Measurements from ENCODE around the gene ARID5B. TPM values are rescaled to one million over a fixed set of nuclear protein-coding genes. Genes with fewer than 3 reads are reported as not detected.

The ARID5B gene
- polyA plus RNA-seq, 1 of the 3 experiments (the other 2 are of a cell fraction), result 10.9 TPM

DNA sequence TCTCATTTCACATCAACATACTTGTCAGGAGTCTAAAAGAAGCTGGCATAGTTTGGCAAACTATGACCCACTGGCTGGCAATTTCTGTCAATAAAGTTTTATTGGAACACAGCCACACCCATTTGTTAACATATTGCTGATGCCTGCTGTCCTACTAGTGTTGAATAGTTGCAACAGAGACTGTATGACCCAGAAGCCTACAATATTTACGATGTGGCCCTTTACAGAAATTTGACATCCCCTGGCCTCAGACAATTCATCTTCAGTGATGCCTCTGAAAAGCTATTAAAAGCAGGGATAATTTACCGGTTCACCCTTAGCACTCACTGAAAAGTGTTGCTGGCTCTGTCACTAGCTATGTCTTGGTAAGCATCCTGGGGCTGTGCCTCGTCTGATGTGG, 155.2 kb downstream of the ARID5B start:
- Histone ChIP-seq H2AFZ (ENCODE audit: low read depth) (no peak overlapping the region), H3K79me2 (ENCODE audit: insufficient read depth) (peaks cover 95% of the 10 kb centered on the region), H3F3A (replicated peaks; ENCODE audit: insufficient read depth) (peaks cover 34% of the 10 kb centered on the region), H3K4me2 (peak overlapping the region; percentile 61), H3K27me3 (ENCODE audit: insufficient read depth) (no peaks in the 10 kb centered on the region), H3K9ac (no peak overlapping the region), H3K4me3 (ENCODE audit: low read depth in 2 of 2, low read length in 1 of 2) (no peak overlapping the region), H3K9me2 (no peaks in the 10 kb centered on the region), H3K27ac (ENCODE audit: low read depth in 2 of 2, low read length in 1 of 2) (peak overlapping the region; percentile 73 to 94), H4K20me1 (ENCODE audit: insufficient read depth) (no peaks in the 10 kb centered on the region), H3K4me1 (ENCODE audit: control insufficient read depth in 1 of 2, insufficient read depth in 2 of 2, low read depth in 1 of 2, low read length in 1 of 2) (peaks cover 34 to 62% of the 10 kb centered on the region in 2 experiments), H3K36me3 (replicated peaks in 1 of 2; ENCODE audit: control insufficient read depth in 1 of 2, insufficient read depth in 2 of 2, low read length in 1 of 2) (peaks cover 73 to 87% of the 10 kb centered on the region in 2 experiments), H3K9me3 (no peaks in the 10 kb centered on the region)
- 86% methylated on average over 3 of the region's 3 CpGs for WGBS (ENCODE audit: low lambda C conversion rate)
- POLR2A ChIA-PET, result no interaction called here
- CTCF ChIA-PET, result interaction anchor here (1.1 kb wide), 1 partner anchor 31 kb away, joined by 3 read pairs; no protein-coding TSS in a partner anchor
- no peak for TF ChIP-seq FOXM1 (IDR thresholded peaks at IDR 0.05; ENCODE audit: low read depth)
- TF ChIP-seq, protein P1, sequence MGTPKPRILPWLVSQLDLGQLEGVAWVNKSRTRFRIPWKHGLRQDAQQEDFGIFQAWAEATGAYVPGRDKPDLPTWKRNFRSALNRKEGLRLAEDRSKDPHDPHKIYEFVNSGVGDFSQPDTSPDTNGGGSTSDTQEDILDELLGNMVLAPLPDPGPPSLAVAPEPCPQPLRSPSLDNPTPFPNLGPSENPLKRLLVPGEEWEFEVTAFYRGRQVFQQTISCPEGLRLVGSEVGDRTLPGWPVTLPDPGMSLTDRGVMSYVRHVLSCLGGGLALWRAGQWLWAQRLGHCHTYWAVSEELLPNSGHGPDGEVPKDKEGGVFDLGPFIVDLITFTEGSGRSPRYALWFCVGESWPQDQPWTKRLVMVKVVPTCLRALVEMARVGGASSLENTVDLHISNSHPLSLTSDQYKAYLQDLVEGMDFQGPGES (IDR thresholded peaks at IDR 0.05; ENCODE audit: low read depth, low read length), result no peak
- no peak for TF ChIP-seq NRF1 (IDR thresholded peaks at IDR 0.05; ENCODE audit: low read depth, low read length)
- TF ChIP-seq, protein P2, sequence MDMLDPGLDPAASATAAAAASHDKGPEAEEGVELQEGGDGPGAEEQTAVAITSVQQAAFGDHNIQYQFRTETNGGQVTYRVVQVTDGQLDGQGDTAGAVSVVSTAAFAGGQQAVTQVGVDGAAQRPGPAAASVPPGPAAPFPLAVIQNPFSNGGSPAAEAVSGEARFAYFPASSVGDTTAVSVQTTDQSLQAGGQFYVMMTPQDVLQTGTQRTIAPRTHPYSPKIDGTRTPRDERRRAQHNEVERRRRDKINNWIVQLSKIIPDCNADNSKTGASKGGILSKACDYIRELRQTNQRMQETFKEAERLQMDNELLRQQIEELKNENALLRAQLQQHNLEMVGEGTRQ (IDR thresholded peaks at IDR 0.05; ENCODE audit: borderline replicate concordance, low read depth, low read length), result no peak
- no peak for TF ChIP-seq ELF1 (IDR thresholded peaks at IDR 0.05)
- no peak for TF ChIP-seq TAF1 (IDR thresholded peaks at IDR 0.05; ENCODE audit: borderline replicate concordance, low read depth, low read length)
- DNase-seq, result no peak

DNA sequence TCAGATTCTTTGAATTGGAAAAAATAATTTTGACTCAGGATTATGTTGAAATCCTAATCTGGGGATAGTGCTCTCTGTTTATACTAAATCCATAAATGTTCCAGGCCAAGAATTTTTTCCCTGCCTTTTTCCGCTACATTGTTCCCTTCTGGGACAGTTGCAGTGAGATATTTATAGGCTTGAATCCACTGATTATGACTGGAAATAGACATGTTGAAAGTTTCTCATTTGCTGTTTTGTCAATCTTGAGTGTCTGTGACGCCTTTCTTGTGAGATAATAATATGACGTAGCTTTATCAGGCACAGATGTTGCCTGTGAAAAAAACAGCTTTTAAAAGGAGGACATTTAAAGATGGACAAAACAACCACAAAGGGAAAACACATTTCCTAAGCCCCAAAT, 155.9 kb downstream of the ARID5B start:
- H3K4me3 ChIP-seq (ENCODE audit: low read depth in 2 of 2, low read length in 1 of 2), result no peak overlapping the region
- H3K4me1 ChIP-seq (ENCODE audit: control insufficient read depth in 1 of 2, insufficient read depth in 2 of 2, low read depth in 1 of 2, low read length in 1 of 2), result peaks cover 34 to 69% of the 10 kb centered on the region in 2 experiments
- 0 out of 2 replicates have a peak overlapping the region, but pooled peaks have one; percentile 20 for H3K9ac ChIP-seq
- H3K36me3 ChIP-seq (replicated peaks in 1 of 2; ENCODE audit: control insufficient read depth in 1 of 2, insufficient read depth in 2 of 2, low read length in 1 of 2), result peaks cover 72 to 87% of the 10 kb centered on the region in 2 experiments
- WGBS (ENCODE audit: low lambda C conversion rate), result 67% methylated on average over 3 of the region's 3 CpGs
- peaks cover 95% of the 10 kb centered on the region for H3K79me2 ChIP-seq (ENCODE audit: insufficient read depth)
- CTCF ChIA-PET, result interaction anchor here (0.6 to 3.1 kb wide), 5 partner anchors 19 to 187 kb away, joined by 3 to 15 read pairs (median 3); no protein-coding TSS in a partner anchor
- H3F3A ChIP-seq (replicated peaks; ENCODE audit: insufficient read depth), result peaks cover 40% of the 10 kb centered on the region
- no peaks in the 10 kb centered on the region for H3K27me3 ChIP-seq (ENCODE audit: insufficient read depth)
- peak overlapping the region; percentile 73 to 94 for H3K27ac ChIP-seq (ENCODE audit: low read depth in 2 of 2, low read length in 1 of 2)
- no peaks in the 10 kb centered on the region for H3K9me2 ChIP-seq
- TF ChIP-seq JUND (IDR thresholded peaks at IDR 0.05) (0 out of 2 replicates have a peak, but pooled peaks have one; percentile 5), NFIC (IDR thresholded peaks at IDR 0.05; ENCODE audit: borderline replicate concordance) (no peak)
- no peak for DNase-seq
- H3K9me3 ChIP-seq, result no peaks in the 10 kb centered on the region
- H2AFZ ChIP-seq (ENCODE audit: low read depth), result no peak overlapping the region
- no peaks in the 10 kb centered on the region for H4K20me1 ChIP-seq (ENCODE audit: insufficient read depth)
- POLR2A ChIA-PET, result no interaction called here
- H3K4me2 ChIP-seq, result peak overlapping the region; percentile 61

DNA sequence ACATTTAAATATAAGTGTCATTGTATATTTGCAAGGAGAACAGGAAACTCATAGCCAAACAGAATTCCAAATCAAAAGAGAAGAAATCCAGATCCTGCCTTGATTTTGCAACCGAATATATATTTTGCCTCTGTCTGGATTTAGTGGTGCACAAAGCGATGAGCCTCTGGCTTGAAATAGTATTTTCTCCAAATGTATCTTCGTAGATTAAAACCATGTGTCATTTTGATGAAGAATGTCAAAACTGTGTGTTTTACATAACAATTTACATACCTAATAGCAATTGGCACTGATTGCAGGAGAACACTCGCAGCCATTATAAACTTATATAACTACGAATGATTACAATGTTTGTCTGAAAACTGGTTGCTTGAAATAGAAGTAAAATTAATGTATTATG, 156.4 kb downstream of the ARID5B start:
- Histone ChIP-seq H3K9me3 (no peaks in the 10 kb centered on the region), H3K27ac (ENCODE audit: low read depth in 2 of 2, low read length in 1 of 2) (peak overlapping the region; percentile 73 to 94), H3K9ac (0 out of 2 replicates have a peak overlapping the region, but pooled peaks have one; percentile 20), H3K27me3 (ENCODE audit: insufficient read depth) (no peaks in the 10 kb centered on the region), H3K4me3 (ENCODE audit: low read depth in 2 of 2, low read length in 1 of 2) (peak overlapping the region in 1 of 2 experiments; percentile 12; a peak in 1 of 4 replicates), H3K9me2 (no peaks in the 10 kb centered on the region), H2AFZ (ENCODE audit: low read depth) (no peak overlapping the region), H3K4me2 (peak overlapping the region; percentile 61), H3F3A (replicated peaks; ENCODE audit: insufficient read depth) (peaks cover 42% of the 10 kb centered on the region), H3K4me1 (ENCODE audit: control insufficient read depth in 1 of 2, insufficient read depth in 2 of 2, low read depth in 1 of 2, low read length in 1 of 2) (peaks cover 36 to 74% of the 10 kb centered on the region in 2 experiments), H3K79me2 (ENCODE audit: insufficient read depth) (peaks cover 92% of the 10 kb centered on the region), H3K36me3 (replicated peaks in 1 of 2; ENCODE audit: control insufficient read depth in 1 of 2, insufficient read depth in 2 of 2, low read length in 1 of 2) (peaks cover 69 to 86% of the 10 kb centered on the region in 2 experiments), H4K20me1 (ENCODE audit: insufficient read depth) (no peaks in the 10 kb centered on the region)
- ChIA-PET CTCF (interaction anchor here (0.6 to 3.1 kb wide), 7 partner anchors 8 to 187 kb away, joined by 3 to 15 read pairs (median 3); no protein-coding TSS in a partner anchor), POLR2A (no interaction called here)
- WGBS (ENCODE audit: low lambda C conversion rate), result 18% methylated on average over 5 of the region's 5 CpGs
- no peak for DNase-seq
- no peak for TF ChIP-seq CHD2 (IDR thresholded peaks at IDR 0.05; ENCODE audit: low read length, partially characterized antibody)
- TF ChIP-seq POLR2AphosphoS5 (IDR thresholded peaks at IDR 0.05; ENCODE audit: low read depth, low read length), result no peak
- TF ChIP-seq, protein P3, sequence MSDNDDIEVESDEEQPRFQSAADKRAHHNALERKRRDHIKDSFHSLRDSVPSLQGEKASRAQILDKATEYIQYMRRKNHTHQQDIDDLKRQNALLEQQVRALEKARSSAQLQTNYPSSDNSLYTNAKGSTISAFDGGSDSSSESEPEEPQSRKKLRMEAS (IDR thresholded peaks at IDR 0.05; ENCODE audit: low read depth), result no peak
- TF ChIP-seq RCOR1 (IDR thresholded peaks at IDR 0.05; ENCODE audit: low read length), result no peak; the same call in 1 of the 2 replicates
- TF ChIP-seq EP300 (IDR thresholded peaks at IDR 0.05; ENCODE audit: borderline replicate concordance in 1 of 2, low read depth in 1 of 2, low read length in 1 of 2), result peak in 1 of 2 experiments; percentile 73; a peak in 2 of 4 replicates
- no peak for TF ChIP-seq JUND (IDR thresholded peaks at IDR 0.05)
- TF ChIP-seq NFIC (IDR thresholded peaks at IDR 0.05; ENCODE audit: borderline replicate concordance), result no peak
- TF ChIP-seq EZH2phosphoT487 (IDR thresholded peaks at IDR 0.05; ENCODE audit: borderline replicate concordance, low read depth), result no peak
- 0 out of 2 replicates have a peak, but pooled peaks have one; percentile 15 for TF ChIP-seq FOXJ3 (CRISPR knock-in tag; IDR thresholded peaks at IDR 0.05)
- no peak for TF ChIP-seq RXRA (IDR thresholded peaks at IDR 0.05; ENCODE audit: borderline replicate concordance, low read depth)
- TF ChIP-seq GATA2 (CRISPR knock-in tag; IDR thresholded peaks at IDR 0.05), result peak; percentile 53; the same call in 1 of the 2 replicates
- TF ChIP-seq, protein P4, sequence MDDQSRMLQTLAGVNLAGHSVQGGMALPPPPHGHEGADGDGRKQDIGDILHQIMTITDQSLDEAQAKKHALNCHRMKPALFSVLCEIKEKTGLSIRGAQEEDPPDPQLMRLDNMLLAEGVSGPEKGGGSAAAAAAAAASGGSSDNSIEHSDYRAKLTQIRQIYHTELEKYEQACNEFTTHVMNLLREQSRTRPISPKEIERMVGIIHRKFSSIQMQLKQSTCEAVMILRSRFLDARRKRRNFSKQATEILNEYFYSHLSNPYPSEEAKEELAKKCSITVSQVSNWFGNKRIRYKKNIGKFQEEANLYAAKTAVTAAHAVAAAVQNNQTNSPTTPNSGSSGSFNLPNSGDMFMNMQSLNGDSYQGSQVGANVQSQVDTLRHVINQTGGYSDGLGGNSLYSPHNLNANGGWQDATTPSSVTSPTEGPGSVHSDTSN (IDR thresholded peaks at IDR 0.05), result 0 out of 2 replicates have a peak, but pooled peaks have one; percentile 10
- peak; percentile 74 for TF ChIP-seq TCF12 (IDR thresholded peaks at IDR 0.05)
